NCI-H1105 treated with DMSO at 0.1 percent for 48 hours (cell line): ENCODE data around the gene CLSTN2.

Source experiments
- DNase-seq: peaks from one replicate; lab custom pipeline; 2025; lab: John Stamatoyannopoulos, UW

CLSTN2 gene

DNA sequence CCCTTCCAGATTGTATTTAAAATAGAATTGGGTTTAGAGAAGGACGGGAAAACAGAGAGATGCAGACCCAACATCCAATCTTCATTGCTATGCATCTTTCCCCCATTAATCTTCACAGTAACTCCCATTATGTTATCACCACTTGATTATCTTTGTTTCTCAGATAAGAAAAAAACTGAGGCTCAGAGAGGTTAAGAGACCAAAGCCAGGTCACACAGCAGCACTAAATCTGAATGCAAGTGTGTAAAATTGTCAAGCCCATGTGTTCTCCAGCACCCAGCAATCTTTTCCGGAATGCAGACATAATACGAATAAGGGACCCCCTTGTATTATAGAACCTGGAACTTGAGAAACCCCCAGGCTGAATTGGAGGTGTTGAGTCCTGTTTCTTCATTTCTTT, 662.4 kb downstream of the CLSTN2 start:
- no peak for DNase-seq

GRCh38 chr3:140597792-140598191, 662.8 kb downstream of the CLSTN2 start:
- peak; percentile 90 for DNase-seq

DNA sequence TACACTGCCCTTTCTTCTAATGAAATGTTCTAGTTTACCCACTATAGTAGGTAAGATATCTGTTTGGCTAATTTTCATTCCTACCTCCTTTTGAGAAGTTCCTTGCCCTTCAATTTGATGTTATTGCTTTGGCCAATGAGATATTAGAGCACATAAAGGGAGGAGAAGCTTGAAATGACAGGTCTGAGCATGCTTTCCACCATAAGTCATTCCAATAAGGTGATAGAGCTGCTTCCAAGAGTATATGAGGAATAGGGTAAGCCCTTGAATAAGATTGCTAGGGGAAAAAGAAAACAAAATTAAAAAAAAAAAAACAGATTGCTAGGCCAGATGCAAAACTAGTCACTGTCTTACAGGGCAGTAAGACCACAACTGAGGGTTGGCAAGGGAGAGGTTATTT, 664.0 kb downstream of the CLSTN2 start:
- no peak for DNase-seq

DNA sequence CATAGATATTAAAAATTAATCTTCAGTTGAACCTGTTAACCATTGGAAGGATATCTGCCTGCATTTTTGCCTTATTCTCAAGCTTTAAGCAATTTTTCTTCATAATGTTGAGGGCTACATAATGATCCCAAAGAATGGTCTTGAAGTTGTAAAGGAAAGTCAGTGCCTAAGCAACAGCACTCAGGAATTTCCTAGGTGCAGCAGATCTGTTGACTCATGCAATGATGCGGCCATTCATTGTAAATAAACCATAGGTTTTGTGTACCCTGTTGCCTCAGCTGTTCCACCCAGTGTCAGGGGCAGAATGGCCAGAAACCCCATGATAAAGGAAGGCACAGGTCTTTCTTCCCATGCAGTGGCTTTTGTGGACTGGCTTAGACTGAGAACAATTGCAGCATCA, 664.5 kb downstream of the CLSTN2 start:
- no peak for DNase-seq

DNA sequence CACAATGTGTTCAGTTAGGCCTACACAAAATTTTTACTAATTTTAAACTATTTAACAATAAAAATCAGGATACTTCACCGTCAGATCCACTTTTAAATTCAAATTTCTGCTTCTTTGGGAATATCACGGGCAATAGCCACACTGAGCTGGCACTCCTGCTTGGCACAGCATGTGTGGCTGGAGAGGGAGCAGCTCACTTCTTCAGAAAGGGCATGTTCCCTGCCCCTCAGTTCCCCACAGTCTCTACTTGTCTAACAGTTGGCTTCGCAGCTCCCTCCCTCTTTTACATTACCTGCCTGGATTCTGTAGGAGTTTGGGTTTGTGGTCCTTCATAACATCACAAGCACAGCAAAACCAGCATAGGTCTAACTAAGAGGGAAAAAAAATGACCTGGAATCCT, 666.9 kb downstream of the CLSTN2 start:
- no peak for DNase-seq

DNA sequence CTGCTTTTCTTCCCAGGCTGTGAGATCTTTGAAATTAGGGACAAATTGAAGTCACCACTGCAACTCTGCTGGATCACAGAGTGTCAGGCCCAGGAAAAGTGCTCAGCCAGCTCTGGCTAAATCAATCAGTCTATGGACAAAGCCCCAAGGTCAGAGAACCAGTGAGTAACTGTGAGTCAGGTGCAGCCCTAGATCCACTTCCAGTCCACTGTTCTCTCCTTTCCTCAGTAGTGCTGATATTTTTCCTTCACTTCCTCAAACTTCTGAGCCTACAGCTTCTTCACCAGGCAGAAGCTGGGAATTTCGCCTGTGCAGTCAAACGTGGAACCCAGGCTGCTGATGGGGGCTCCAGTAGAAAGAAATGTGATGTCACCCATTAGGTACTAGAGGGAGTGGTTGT, 667.8 kb downstream of the CLSTN2 start:
- no peak for DNase-seq

- DNase-seq = no peak
These were observed 668.8 kb downstream of the CLSTN2 start for GRCh38 chr3:140603766-140604165.

- DNase-seq = no peak
These were observed 675.6 kb downstream of the CLSTN2 start for GRCh38 chr3:140610544-140610943.

GRCh38 chr3:140614001-140614400, 679.0 kb downstream of the CLSTN2 start:
- DNase-seq = no peak

- DNase-seq = no peak
These were observed 682.1 kb downstream of the CLSTN2 start for GRCh38 chr3:140617135-140617534.

DNA sequence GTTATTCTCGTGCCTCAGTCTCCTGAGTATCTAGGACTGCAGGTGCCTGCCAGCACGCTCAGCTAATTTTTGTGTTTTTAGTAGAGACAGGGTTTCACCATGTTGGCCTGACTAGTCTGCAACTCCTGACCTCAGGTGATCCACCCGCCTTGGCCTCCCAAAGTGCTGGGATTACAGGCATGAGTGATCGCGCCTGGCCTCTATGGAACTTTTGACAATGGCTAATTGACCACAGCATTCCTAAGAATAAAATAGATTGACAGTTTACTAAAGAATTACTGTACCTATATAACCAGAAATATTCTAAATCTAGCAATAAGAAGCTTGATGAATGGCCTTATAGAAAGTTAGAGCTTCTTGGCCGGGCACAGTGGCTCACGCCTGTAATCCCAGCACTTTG, 691.9 kb downstream of the CLSTN2 start:
- DNase-seq = no peak
